ENCODE results near the gene ZBED6. TPM values are rescaled to one million over a fixed set of nuclear protein-coding genes. Genes with fewer than 3 reads are reported as not detected.
"Not testable (repeated sequence)": the region's sequence is repeated elsewhere in the genome, so short reads cannot be mapped to it uniquely, and the experiment has no call there.

Gene ZBED6, protein sequence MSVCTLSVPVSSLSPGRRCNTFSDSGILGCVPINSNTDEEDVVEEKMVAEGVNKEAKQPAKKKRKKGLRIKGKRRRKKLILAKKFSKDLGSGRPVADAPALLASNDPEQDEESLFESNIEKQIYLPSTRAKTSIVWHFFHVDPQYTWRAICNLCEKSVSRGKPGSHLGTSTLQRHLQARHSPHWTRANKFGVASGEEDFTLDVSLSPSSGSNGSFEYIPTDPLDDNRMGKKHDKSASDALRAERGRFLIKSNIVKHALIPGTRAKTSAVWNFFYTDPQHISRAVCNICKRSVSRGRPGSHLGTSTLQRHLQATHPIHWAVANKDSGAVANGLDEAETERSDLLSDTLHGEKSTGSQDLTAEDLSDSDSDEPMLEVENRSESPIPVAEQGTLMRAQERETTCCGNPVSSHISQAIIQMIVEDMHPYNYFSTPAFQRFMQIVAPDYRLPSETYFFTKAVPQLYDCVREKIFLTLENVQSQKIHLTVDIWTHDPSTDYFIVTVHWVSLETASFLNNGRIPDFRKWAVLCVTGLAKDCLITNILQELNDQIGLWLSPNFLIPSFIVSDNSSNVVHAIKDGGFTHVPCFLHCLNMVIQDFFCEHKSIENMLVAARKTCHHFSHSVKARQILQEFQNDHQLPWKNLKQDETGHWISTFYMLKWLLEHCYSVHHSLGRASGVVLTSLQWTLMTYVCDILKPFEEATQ (N-terminal part only)
- 7.4 and 10.2 TPM in 2 replicates for total RNA-seq (2014; rRNA removed; shearing (Covaris generic))

DNA sequence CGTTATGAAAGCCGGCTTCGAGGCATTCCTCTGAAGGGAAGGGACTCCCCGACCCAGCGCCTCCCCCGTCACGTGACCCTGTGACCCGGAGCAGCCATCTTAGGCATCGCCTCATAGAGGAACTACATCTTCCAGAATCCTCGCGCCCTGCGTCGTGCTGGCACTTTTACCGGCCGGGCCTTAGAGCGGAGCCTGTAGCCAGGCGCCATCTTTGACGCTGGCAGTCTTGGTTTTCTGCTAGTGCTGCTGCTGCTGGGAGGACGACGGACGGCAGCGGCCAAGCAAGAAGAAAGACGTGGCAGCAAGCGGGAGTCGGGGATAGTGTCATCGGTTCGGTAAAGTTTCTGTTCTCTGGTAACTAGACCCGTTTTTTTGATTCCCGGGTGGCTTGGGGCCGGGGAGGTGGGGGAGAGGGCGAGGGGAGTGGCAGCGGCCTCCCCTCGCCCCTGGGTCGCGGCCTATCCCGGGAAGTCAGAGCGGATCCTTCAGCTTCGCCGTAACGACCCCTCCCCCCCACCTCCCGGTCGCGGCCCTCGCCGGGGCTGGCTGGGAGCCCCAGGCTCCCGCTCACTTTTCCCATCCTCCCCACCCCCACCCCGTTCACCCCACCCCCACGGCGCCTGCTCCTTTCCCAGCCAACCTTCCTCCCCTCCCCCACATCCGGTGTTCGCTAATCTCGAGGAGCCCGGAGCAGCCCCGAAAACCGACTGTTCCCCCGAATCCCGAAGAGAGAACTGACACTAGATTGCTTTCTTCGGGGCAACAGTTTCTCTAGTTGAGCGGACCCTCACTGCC lies at the start of gene ZBED6, which contains the start of gene ZC3H11A:
ZBED6 (plus strand) TSS at position 183 of the 795 bp plus-strand sequence. CDS start 1,900 bp downstream, outside the sequence.
ZC3H11A (plus strand) TSS at position 183 of the 795 bp plus-strand sequence. CDS start 21,448 bp downstream, outside the sequence.
- peak; percentile 97 for DNase-seq (ENCODE audit: low read depth)

GRCh38 chr1:203746281-203746680 lies 49.1 kb upstream of the ZBED6 start:
- DNase-seq (ENCODE audit: low read depth): no peak

DNA sequence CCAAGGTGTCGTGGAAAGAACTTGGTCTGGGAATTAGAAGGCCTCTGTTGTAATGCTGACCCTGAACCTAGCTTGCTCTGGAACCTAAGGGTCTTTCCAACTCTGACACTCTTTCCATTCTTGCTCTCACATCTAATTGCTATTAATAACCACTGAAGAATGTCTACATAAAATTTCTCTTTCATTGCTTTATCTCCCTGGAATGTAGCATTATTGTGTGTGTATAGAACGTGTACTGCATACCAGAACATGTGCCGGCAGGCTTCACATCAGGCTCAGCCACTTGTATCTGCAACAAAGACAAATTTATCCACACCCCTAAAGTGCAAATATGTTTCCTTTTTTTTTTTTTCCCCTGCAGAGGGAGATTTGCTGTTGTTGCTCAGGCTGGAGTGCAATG lies 44.4 kb upstream of the ZBED6 start:
- no peak for DNase-seq (ENCODE audit: low read depth)

DNA sequence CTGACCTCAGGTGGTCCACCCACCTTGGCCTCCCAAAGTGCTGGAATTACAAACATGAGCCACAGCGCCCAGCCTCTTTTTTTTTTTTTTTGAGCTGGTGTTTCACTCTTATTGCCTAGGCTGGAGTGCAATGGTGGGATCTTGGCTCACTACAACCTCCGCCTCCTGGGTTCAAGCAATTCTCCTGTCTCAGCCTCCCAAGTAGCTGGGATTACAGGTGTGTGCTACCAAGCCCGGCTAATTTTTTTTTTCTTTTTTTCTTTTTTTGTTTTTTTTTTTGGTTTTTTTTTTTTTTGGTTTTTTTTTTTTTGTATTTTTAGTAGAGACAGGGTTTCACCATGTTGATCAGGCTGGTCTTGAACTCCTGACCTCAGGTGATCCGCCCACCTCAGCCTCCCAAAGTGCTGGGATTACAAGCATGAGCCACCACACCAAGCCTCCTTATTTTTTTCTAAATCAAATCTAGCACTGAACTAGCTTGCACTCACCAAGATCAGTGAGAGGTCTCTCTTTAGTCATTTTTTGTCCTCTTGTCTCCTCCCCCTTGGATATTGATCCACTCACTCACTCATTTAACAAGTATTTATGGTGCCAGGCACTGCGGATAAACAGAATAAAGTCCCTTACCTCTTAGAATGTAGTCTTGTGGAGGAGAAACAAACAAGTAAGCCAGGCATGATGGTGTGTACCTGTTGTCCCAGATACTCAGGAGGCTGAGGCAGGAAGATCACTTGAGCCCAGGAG lies 43.6 kb upstream of the ZBED6 start:
- not testable (repeated sequence) for DNase-seq (ENCODE audit: low read depth)

- DNase-seq (ENCODE audit: low read depth): no peak
Measured at GRCh38 chr1:203754455-203754864, 41.0 kb upstream of the ZBED6 start.

DNA sequence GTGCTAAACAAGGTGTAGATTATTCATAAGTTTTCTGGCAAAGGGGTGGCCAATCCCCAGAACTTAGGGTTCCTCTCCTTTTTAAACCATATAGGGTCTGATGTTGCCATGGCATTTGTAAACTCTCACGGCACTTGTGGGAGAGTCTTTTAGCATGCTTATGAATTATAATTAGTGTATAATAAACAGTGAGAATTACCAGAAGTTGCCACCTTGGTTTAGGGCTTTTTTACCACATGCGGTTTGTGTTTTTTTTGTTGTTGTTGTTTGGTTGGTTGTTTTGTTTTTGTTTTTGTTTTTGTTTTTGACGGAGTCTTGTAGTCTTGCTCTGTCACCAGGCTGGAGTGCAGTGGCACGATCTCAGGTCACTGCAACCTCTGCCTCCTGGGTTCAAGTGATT lies 39.4 kb upstream of the ZBED6 start:
- DNase-seq (ENCODE audit: low read depth): no peak

DNA sequence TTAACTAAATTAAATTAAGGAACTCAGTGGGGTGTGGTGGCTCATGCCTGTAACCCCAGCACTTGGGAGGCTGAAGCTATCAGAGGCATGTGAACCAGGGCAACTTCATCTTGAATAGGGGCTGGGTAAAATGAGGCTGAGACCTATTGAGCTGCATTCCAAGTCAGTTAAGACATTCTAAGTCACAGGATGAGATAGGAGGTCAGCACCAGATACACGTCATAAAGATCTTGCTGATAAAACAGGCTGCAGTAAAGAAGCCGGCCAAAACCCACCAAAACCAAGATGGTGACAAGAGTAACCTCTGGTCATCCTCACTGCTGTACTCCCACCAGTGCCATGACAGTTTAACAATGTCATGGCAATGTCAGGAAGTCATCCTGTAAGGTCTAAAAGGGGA lies 36.7 kb upstream of the ZBED6 start:
- not testable (repeated sequence) for DNase-seq (ENCODE audit: low read depth)

- no peak for DNase-seq (ENCODE audit: low read depth)
Measured at GRCh38 chr1:203760506-203760905, 34.9 kb upstream of the ZBED6 start.

- DNase-seq (ENCODE audit: low read depth): not testable (repeated sequence)
Measured at GRCh38 chr1:203761958-203762357, 33.5 kb upstream of the ZBED6 start.

DNA sequence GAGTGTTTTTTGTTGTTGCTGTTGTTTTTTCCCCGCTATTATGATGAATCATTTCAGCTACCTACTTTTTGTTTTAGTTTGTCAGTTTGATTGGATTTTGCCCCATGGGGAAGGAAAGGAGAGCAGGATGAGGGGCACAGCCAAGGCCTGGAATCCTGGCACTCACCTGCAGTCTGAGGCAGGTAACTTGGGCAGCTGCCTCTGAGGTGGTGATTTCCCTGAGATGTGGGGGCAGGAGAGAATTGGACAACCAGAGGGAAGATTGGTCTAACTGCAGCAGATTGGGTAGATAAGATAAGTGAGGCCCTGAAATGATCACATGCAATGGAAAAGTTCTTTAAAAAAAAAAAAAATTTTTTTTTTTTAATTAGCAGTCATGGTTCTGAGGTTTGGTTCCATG lies 31.9 kb upstream of the ZBED6 start:
- DNase-seq (ENCODE audit: low read depth): no peak

DNA sequence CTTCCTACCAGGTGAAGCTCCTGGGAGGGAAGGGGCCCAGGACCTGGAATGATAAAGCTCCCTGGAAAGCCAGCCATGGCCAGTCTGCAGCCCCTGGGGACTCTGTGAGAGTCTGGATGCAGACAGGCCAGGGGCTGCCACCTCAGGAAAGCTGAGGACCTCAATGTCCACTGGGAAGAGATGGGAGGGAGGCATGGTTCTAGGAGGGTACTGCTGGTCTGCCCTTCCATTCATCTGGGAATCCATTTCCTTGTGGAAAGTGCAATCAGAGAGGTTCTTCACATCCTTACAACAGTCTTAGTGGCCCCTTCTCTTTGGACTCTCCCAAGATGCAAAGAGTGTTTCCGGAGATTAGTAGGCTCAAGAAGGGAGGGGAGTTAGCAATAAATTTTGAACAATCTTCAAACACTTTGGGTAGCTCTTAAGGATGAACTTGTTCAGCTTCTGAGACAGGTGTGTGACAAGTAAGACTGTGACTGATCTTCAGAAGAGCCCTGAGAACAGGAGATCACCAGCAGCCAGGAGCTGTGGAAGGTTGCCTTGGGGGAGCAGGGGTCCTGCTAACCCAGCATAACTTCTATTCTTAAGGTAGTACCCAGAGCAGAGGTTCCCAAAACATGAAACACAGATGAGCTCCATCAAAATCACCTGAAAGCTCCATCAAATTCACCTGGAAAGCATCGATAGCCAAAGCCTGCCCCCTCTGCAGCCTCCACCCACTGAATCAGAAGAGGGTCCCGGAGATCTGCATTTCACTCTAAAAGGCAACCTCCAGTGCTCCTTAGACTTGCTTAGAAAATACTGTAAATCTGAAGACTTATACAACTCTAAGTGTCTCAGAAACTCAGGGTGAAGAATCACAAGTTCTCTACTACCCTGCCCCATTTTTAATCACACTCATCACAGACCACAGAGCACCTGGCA lies 31.1 kb upstream of the ZBED6 start:
- no peak for DNase-seq (ENCODE audit: low read depth)

DNA sequence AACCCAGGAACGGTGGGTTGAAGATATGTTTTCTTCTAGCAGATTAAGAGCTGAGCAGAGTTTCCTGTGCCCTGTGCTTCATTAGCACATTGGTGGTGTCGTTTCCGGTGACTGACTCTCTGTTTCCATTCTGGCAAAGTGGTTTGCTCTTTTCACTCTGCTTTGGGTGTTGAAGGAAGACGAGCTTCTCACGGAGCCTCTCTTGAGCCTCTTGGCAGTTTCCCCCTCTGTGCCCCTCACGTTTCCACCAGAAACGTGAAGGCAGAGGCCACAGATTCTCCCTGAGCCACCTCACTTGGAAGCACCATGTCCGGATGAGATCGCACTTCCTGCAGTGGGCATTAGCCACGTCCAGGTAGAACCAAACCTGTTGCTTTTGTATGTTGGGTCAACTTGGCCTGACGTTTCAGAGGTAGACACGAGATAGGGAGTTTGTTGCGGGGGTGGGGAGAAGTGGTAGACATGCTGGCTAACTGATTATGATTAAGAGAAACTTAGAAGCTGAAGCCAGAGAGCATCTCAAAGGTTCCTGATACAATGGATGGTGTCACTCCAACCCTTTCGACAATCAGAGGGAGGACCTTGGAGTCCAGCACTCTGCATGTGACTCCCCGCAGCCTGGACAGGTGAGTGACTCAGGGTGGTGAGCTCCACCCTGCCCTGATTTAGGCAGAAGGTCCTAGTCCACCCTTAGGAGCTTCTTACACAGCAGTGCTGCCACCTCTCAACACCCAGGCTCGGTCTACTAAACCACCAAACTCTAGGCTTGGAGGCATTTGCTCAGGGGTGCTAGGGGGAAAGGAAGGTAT lies 30.2 kb upstream of the ZBED6 start, which contains the start of gene LAX1:
LAX1 (plus strand) TSS at position 155 of the 809 bp plus-strand sequence; CDS start at position 538, 383 bp downstream.
- DNase-seq (ENCODE audit: low read depth): no peak

DNA sequence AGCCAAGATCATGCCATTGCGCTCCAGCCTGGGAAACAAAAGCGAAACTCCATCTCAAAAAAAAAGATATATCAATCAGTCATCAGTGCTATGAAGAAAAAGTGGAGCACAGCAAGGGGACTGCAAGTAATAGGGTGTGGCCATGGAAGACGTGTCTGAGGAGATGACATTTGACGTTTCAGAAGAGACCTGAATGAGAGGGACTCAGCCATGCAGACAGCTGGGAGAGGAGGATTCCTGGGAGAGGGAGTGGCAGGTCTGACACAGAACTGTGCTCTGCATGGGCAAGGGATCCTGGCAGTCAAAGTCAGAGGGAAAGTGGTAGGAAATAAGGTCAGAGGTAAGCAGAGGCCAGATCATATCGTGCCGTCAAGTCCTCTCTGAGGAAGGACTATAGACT lies 27.2 kb upstream of the ZBED6 start:
- DNase-seq (ENCODE audit: low read depth): no peak

DNA sequence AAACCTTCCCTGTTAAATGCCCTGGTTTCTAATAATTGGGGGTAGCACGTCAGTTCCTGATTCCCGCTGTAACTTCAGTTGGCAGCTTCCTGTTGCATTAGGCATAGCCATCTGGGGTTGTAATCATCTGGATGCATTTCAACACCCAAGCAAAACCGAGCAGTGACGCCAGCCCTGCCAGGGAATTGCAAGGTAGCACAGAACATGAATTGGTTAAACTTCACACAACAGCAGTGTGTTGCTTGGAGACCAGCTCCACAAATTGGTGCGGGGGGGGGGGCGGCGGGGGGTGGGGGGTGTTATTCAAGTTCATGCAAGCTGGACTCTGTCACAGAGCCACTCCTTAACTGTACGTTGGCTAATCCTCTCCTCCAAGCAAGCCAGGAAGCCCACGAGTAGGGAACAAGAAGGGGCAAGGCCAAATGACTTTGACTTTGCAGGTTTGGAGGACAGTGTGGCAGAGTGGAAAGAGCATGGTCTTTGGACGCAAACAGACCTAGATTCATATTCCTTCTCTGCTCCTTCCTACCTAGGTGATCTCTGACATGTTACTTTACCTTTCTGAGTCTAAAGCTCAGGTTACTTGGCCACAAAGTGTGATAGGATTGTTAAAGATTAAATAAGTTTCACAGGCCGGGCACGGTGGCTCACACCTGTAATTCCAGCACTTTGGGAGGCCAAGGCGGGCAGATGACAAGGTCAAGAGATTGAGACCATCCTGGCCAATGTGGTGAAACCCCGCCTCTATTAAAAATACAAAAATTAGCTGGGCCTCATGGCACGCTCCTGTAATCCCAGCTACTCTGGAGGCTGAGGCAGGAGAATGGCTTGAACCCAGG lies 25.7 kb upstream of the ZBED6 start:
- DNase-seq (ENCODE audit: low read depth): peak; percentile 60

GRCh38 chr1:203771901-203772301 lies 23.5 kb upstream of the ZBED6 start:
- DNase-seq (ENCODE audit: low read depth): no peak

GRCh38 chr1:203772836-203773235 lies 22.6 kb upstream of the ZBED6 start:
- DNase-seq (ENCODE audit: low read depth): no peak

DNA sequence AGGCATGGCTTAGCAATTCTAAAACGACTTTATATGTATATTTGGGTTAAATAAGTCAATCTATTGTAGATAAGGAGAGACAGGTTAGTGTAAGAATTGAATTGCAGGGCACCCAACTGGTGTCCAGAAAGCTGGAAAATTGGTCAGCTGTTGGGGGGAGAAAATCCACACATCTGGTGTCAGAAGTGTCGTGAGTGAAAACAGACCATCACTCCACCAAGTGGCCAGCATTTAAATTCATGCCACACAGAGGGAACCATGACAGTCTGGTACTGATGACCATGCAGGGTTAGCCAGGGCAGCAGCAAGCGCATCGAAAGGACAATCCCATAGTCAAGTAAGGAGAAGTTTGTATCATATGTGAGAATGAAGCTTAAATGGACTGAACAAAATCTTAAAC lies 18.8 kb upstream of the ZBED6 start:
- DNase-seq (ENCODE audit: low read depth): no peak

DNA sequence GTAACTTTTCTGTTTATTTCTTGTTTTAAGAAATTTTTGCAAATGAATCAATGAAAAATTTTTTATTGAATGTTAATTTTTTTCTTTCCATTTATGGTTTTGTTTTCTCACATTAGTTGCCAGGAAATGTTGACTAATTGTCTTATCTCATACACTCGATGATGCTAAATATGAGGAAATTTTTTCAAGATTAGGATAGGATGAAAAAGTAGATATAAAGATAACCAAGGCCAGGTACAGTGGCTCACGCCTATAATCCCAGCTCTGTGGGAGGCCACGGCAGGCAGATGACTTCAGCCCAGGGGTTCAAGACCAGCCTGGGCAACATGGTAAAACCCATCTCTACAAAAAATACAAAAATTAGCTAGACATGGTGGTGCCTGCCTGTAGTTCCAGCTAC lies 17.8 kb upstream of the ZBED6 start:
- DNase-seq (ENCODE audit: low read depth): no peak

All from RPMI7951 (cell line).